Measurements from ENCODE around the gene NRCAM. TPM values are rescaled to one million over a fixed set of nuclear protein-coding genes. Genes with fewer than 3 reads are reported as not detected.
"Not testable (repeated sequence)": the region's sequence is repeated elsewhere in the genome, so short reads cannot be mapped to it uniquely, and the experiment has no call there.

NRCAM gene
- total RNA-seq, 1 donor from 2014 or later, result 0.53 TPM

DNA sequence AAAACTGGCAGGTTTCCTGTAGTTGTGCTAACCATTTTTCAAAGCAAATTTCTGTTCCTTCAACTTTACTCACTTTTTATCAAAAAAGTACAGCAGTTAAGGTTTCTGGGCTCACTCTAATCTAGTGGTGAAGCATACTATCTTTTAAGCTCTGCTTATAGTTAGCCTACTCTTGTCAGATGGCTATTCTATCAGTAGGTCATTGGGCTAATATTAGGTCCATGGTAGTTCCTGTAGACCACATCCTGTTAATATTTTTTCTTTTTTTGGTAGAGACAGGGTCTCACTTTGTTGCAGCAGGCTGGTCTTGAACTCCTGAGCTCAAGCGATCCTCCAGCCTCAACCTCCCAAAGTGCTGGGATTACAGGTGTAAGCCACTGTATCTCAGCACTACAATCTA is 27.9 kb upstream of the NRCAM start:
- TF ChIP-seq CTCF (IDR thresholded peaks at IDR 0.05), result no peak
- H3K4me1 ChIP-seq, result no peaks in the 10 kb centered on the region
- H3K9me3 ChIP-seq, result no peaks in the 10 kb centered on the region
- no peaks in the 10 kb centered on the region for H3K27me3 ChIP-seq
- no peak overlapping the region for H3K27ac ChIP-seq
- H3K36me3 ChIP-seq, result peaks cover 4 to 11% of the 10 kb centered on the region in 2 donors
- no peak for DNase-seq (ENCODE audit: low spot score in 2 of 2)
- intact Hi-C loops (cut with DNase I), result no loop called here
- H3K4me3 ChIP-seq, result no peak overlapping the region

DNA sequence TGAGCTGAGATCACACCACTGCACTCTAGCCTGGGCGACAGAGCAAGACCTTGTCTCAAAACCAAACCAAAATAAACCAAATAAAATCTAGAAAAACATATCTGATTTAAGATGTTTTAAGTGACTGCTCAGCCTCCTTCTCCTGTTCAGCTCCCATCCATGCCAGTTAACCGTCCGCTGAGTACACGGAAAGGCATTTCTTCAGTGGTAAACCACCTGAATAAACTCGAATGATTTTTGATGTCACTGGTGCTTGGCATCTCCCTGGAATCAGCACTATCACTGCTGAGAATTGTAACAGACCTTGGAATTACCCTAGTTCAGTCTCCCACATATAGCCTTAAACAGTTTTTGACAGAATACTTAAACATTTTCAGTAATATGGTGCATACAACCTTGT is 24.1 kb upstream of the NRCAM start:
- no peak overlapping the region for H3K4me3 ChIP-seq
- no peaks in the 10 kb centered on the region for H3K27me3 ChIP-seq
- peaks cover 13 to 33% of the 10 kb centered on the region in 2 donors for H3K36me3 ChIP-seq
- no peak overlapping the region for H3K27ac ChIP-seq
- no peak for DNase-seq (ENCODE audit: low spot score in 2 of 2)
- TF ChIP-seq CTCF (IDR thresholded peaks at IDR 0.05), result no peak
- no peaks in the 10 kb centered on the region for H3K4me1 ChIP-seq
- intact Hi-C loops (cut with DNase I), result no loop called here
- H3K9me3 ChIP-seq, result no peaks in the 10 kb centered on the region

GRCh38 chr7:108479751-108480150 is 23.5 kb upstream of the NRCAM start:
- peaks cover 13 to 34% of the 10 kb centered on the region in 2 donors for H3K36me3 ChIP-seq
- H3K27me3 ChIP-seq, result no peaks in the 10 kb centered on the region
- no peaks in the 10 kb centered on the region for H3K9me3 ChIP-seq
- no peak for TF ChIP-seq CTCF (IDR thresholded peaks at IDR 0.05)
- intact Hi-C loops (cut with DNase I), result no loop called here
- DNase-seq (ENCODE audit: low spot score in 2 of 2), result no peak
- no peaks in the 10 kb centered on the region for H3K4me1 ChIP-seq
- no peak overlapping the region for H3K27ac ChIP-seq
- no peak overlapping the region for H3K4me3 ChIP-seq

GRCh38 chr7:108479118-108479517 is 22.9 kb upstream of the NRCAM start:
- DNase-seq (ENCODE audit: low spot score in 2 of 2), result no peak
- peaks cover 13 to 36% of the 10 kb centered on the region in 2 donors for H3K36me3 ChIP-seq
- H3K9me3 ChIP-seq, result no peaks in the 10 kb centered on the region
- H3K27ac ChIP-seq, result no peak overlapping the region
- intact Hi-C loops (cut with DNase I), result no loop called here
- H3K4me1 ChIP-seq, result no peaks in the 10 kb centered on the region
- no peak overlapping the region for H3K4me3 ChIP-seq
- TF ChIP-seq CTCF (IDR thresholded peaks at IDR 0.05), result no peak
- no peaks in the 10 kb centered on the region for H3K27me3 ChIP-seq

- no peak for DNase-seq (ENCODE audit: low spot score in 2 of 2)
- no peaks in the 10 kb centered on the region for H3K27me3 ChIP-seq
- H3K4me3 ChIP-seq, result no peak overlapping the region
- no peaks in the 10 kb centered on the region for H3K9me3 ChIP-seq
- H3K36me3 ChIP-seq, result peaks cover 3 to 5% of the 10 kb centered on the region in 2 donors
- H3K27ac ChIP-seq, result no peak overlapping the region
- TF ChIP-seq CTCF (IDR thresholded peaks at IDR 0.05), result no peak
- no peaks in the 10 kb centered on the region for H3K4me1 ChIP-seq
- intact Hi-C loops (cut with DNase I), result no loop called here
Observed at GRCh38 chr7:108468246-108468645, 12.0 kb upstream of the NRCAM start.

GRCh38 chr7:108467391-108467790 is 11.2 kb upstream of the NRCAM start:
- peaks cover 2 to 3% of the 10 kb centered on the region in 2 donors for H3K36me3 ChIP-seq
- H3K27me3 ChIP-seq, result no peaks in the 10 kb centered on the region
- H3K27ac ChIP-seq, result no peak overlapping the region
- intact Hi-C loops (cut with DNase I), result no loop called here
- TF ChIP-seq CTCF (IDR thresholded peaks at IDR 0.05), result no peak
- no peak for DNase-seq (ENCODE audit: low spot score in 2 of 2)
- no peak overlapping the region for H3K4me3 ChIP-seq
- H3K9me3 ChIP-seq, result no peaks in the 10 kb centered on the region
- no peaks in the 10 kb centered on the region for H3K4me1 ChIP-seq

- DNase-seq (ENCODE audit: low spot score in 2 of 2); H3K9me3 ChIP-seq; intact Hi-C loops (cut with DNase I); H3K36me3 ChIP-seq; H3K4me3 ChIP-seq; H3K27ac ChIP-seq; H3K27me3 ChIP-seq; H3K4me1 ChIP-seq: not testable (repeated sequence)
Observed at GRCh38 chr7:108466322-108466721, 10.1 kb upstream of the NRCAM start.

Measured in ascending aorta (tissue), 2 donors.